DND-41 (cell line): ENCODE measurements around the gene NLE1.

Experiments
- CTCF ChIP-seq: IDR thresholded peaks from 2 replicates; pipeline ENCODE4 v1.5.1; 2012; ENCODE audit warnings: borderline replicate concordance, low read length, moderate library complexity, mild to moderate bottlenecking; ENCODE audit not compliant: poor library complexity, severe bottlenecking; ENCODE audit errors: extremely low read depth
- EZH2 ChIP-seq: IDR thresholded peaks from 3 replicates; pipeline ENCODE4 v1.6.1; 2012; ENCODE audit warnings: borderline replicate concordance, low read depth, mild to moderate bottlenecking, moderate library complexity, low read length, inconsistent platforms; ENCODE audit not compliant: severe bottlenecking

GRCh38 chr17:35132816-35133550 is 9.1 kb downstream of the NLE1 start:
- no peak for TF ChIP-seq CTCF
- no peak for TF ChIP-seq EZH2
